ENCODE measurements around the gene KCNH2. TPM values are rescaled to one million over a fixed set of nuclear protein-coding genes. Genes with fewer than 3 reads are reported as not detected.

KCNH2 gene
- total RNA-seq, 1 donor from 2014 or later: 10.0 TPM

GRCh38 chr7:150962553-150963399 is 15.3 kb downstream of the KCNH2 start:
- Mint-ChIP-seq H3K4me3 (no peak overlapping the region), H3K4me1 (ENCODE audit: unreplicated experiment) (peaks cover 10% of the 10 kb centered on the region), H3K27me3 (peaks cover 14% of the 10 kb centered on the region), H3K9me3 (no peaks in the 10 kb centered on the region), H3K27ac (peak overlapping the region; percentile 49), H3K36me3 (no peaks in the 10 kb centered on the region)
- no peak for DNase-seq (ENCODE audit: extremely low spot score, unreplicated experiment)
- peak; percentile 88 for TF ChIP-seq CTCF (conservative IDR thresholded peaks at IDR 0.05)

- Mint-ChIP-seq H3K9me3 (no peaks in the 10 kb centered on the region), H3K27me3 (peaks cover 11% of the 10 kb centered on the region), H3K27ac (peak overlapping the region; percentile 49), H3K4me3 (no peak overlapping the region), H3K4me1 (ENCODE audit: unreplicated experiment) (peaks cover 5% of the 10 kb centered on the region), H3K36me3 (no peaks in the 10 kb centered on the region)
- TF ChIP-seq CTCF (conservative IDR thresholded peaks at IDR 0.05): no peak
- DNase-seq (ENCODE audit: extremely low spot score, unreplicated experiment): no peak
Observed at GRCh38 chr7:150962290-150962552, 15.9 kb downstream of the KCNH2 start.

GRCh38 chr7:150961510-150962289 is 16.4 kb downstream of the KCNH2 start:
- no peaks in the 10 kb centered on the region for H3K9me3 Mint-ChIP-seq
- peaks cover 12% of the 10 kb centered on the region for H3K27me3 Mint-ChIP-seq
- H3K27ac Mint-ChIP-seq: no peak overlapping the region
- H3K36me3 Mint-ChIP-seq: no peaks in the 10 kb centered on the region
- no peak overlapping the region for H3K4me3 Mint-ChIP-seq
- peaks cover 5% of the 10 kb centered on the region for H3K4me1 Mint-ChIP-seq (ENCODE audit: unreplicated experiment)
- DNase-seq (ENCODE audit: extremely low spot score, unreplicated experiment): no peak
- no peak for TF ChIP-seq CTCF (conservative IDR thresholded peaks at IDR 0.05)

- H3K27ac Mint-ChIP-seq: no peak overlapping the region
- TF ChIP-seq CTCF (conservative IDR thresholded peaks at IDR 0.05): no peak
- H3K27me3 Mint-ChIP-seq: peaks cover 12% of the 10 kb centered on the region
- H3K4me3 Mint-ChIP-seq: no peak overlapping the region
- DNase-seq (ENCODE audit: extremely low spot score, unreplicated experiment): no peak
- peaks cover 11% of the 10 kb centered on the region for H3K4me1 Mint-ChIP-seq (ENCODE audit: unreplicated experiment)
- no peaks in the 10 kb centered on the region for H3K9me3 Mint-ChIP-seq
- no peaks in the 10 kb centered on the region for H3K36me3 Mint-ChIP-seq
Observed at GRCh38 chr7:150959739-150960734, 18.1 kb downstream of the KCNH2 start.

- H3K36me3 Mint-ChIP-seq: no peaks in the 10 kb centered on the region
- no peak for DNase-seq (ENCODE audit: extremely low spot score, unreplicated experiment)
- no peak overlapping the region for H3K27ac Mint-ChIP-seq
- peaks cover 14% of the 10 kb centered on the region for H3K4me1 Mint-ChIP-seq (ENCODE audit: unreplicated experiment)
- peaks cover 12% of the 10 kb centered on the region for H3K27me3 Mint-ChIP-seq
- TF ChIP-seq CTCF (conservative IDR thresholded peaks at IDR 0.05): no peak
- H3K9me3 Mint-ChIP-seq: no peaks in the 10 kb centered on the region
- no peak overlapping the region for H3K4me3 Mint-ChIP-seq
Observed at GRCh38 chr7:150959081-150959480, 19.0 kb downstream of the KCNH2 start.

Data from type B pancreatic cell (in vitro differentiated cells).